M059J (cell line): Measurements from ENCODE around the gene ELL. TPM values are rescaled to one million over a fixed set of nuclear protein-coding genes. Genes with fewer than 3 reads are reported as not detected.
"Not testable (repeated sequence)": the region's sequence is repeated elsewhere in the genome, so short reads cannot be mapped to it uniquely, and the experiment has no call there.

Source experiments
- DNase-seq: peaks from one replicate; pipeline ENCODE4 v3.0.0-alpha.2; 2012; ENCODE audit warnings: low read depth
- total RNA-seq: library from RNA; depleted of rRNA; stranded (reverse); fragments of >200 nt; shearing (Covaris generic); gene quantifications from 2 replicates; pipeline ENCODE4 v1.2.3, GENCODE V29; 2014

Gene ELL
- total RNA-seq, 1 experiment from 2014 or later, result 15.4 TPM

DNA sequence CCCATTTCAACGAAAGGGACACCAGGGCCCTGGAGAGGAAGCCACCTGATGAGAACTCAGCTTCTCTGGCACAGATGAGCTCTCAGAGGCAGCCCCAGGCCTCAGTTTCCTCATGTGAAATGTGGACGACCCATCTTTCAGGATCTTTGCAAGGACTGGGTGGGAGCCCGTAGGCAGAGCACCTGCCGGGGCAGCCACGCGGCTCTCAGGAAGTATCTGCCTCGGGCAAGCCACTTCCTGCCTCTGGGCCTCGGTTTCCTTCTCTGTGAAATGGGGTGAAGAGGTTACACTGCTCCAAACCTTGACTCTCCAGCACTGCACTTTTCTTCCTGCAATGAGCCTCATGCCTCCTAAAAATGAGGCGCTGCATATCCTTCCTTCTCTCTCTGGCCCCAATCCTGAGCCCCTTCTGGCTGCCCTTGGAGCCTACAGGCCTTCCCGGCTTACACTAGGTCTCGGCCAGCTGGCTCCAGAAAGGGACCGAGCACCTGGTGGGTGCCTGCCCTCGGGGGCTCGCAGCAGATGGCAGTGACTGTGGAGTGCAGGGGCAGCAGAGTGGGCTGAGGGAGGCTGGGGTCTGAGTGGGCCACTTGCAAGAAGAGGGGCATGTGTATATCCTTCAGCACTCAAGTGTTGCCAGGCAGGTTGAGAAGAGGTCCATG, 99.2 kb downstream of the ELL start:
- DNase-seq, result no peak

DNA sequence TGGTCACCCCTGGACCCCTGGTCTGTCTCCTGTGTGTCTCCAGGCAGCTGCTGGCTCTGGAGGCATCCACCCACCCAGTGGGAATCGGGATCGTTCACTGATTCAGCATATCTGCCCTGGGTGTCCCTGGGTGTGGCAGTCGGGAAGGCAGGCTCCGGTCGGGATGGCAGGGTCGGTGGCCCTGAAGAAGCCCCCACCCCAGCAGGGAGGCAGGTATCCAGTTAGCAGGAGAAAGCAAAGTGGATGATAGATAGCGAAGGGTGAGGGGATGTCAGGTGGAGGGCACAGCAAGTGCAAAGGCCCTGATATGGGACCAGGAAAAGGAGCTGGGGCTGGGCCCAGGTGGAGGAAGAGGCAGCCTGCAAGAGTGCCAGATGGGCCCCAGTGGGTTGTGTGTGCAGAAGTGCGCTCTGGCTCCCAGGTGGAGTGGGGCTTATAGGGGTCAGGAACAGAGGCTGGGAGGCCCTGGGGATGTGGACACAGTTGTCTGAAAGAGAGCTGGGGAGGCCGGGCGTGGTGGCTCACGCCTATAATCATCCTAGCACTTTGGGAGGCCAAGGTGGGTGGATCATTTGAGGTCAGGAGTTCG, 100.4 kb downstream of the ELL start:
- DNase-seq, result no peak

DNA sequence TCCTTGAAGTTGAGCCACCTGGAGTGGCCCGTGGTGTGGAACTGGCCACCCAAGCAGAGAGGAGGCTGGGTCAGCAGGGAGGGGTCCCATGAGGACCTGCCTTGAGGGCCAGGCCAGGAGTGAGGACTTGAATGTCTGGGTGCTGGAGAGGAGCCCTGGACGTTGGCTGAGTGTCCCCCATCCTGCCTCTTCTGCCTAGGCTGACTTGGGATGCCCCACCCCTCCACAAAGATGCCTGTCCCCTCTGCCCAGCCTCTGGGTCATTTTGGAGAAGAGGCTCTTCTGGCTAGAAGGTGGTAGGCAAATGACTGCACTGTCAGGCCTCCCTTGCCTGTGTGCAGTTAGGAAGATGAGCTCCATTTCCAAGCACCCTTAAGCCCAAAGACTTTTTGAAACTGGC, 100.9 kb downstream of the ELL start:
- DNase-seq, result no peak

DNA sequence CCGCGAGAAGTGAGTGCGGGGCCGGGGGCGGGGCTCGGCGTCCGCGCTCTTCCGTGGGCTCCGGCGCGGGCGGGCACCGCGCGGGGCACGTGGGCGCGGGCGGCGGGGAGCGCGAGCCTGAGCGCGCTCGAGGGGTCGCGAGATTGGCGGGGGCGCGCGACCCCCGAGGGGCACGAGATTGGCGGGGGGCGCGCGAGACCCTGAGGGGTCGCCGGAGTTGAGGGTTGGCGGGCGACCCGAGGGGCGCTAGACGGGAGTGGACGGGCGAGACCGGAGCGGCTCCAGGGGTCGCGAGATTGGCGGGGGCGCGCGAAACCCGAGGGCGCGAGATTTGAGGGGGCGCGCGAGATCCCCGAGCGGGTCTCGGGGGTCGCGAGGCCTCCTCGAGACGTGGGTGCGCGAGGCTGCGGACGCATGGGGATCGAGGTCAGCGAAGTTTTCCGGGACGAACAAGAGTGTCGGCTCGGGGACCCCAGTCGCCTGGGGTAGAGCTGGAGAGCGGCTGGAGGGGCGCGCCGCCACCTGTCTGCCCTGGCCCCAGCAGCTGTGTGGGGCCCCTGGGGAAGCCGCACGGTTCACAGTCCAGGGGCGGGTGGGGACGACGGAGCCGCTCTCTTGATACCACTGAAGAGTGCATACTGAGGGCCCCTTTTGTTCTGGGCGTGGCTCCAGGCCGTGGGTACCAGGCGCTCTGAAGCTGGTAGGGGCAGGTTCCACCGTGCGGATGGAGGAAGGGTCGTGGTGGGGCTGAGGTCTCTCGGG, 102.0 kb downstream of the ELL start:
- DNase-seq, result no peak

DNA sequence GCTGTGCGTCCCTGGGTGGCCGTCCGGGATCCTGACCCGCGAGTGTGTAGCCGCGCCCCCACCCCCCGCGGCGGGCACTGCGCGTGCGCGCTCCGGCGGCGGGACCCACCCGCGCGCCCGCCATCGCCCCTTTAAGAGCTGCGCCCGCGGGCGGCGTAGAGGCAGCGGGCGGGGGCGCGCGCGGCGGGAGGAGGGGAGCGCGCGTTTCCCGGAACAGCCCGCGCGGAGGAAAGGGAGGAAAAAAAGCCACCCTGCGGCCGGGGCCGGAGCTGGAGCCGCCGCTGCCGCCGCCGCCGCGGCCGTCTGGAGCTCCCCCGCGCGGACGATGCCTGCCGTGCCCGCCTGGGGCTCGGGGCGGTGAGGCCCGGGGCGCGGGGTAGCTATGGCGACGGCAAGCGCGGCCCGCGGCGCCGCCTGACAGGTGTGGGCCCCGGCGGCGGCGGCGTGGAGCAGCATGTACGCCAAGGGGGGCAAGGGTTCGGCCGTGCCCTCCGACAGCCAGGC, 102.6 kb downstream of the ELL start, which contains the start of gene SSBP4:
SSBP4 (plus strand) TSS at position 204 of the 504 bp plus-strand sequence; CDS start at position 455, 251 bp downstream.
- DNase-seq, result peak; percentile 69

DNA sequence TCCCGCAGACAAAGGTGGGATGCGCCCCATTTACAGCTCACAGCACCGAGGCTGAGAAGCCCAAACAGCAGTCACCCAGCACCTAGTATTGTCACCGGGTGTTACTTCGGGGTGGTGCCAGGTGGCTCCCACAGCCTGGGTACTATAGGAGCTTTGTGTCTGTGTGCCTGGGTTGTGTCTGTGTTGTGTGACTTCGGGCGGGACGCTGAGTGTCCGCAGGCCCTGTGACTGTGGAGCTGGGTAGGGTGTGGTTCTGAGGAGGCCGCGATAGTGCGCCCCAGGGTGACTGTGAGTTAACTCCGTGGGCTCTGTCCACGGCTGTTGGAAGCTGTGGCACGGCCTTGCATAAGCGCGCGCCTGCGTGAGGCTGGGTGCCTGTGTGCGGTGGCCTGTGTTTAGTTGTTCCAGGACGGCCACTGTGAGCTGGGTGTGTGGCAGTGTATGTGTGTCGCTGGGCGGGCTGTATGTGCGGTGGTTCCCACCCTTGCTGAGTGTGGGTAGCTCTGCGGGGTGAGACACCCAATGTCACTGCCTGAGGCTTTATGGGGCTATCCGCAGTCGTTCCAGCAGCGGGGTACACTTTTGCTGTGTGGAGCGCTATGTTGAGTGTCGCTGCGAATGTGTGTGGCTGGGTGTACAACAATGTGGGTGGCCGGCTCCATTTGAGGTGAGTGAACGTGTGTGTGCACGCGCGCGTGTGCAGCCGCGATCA, 103.2 kb downstream of the ELL start:
- DNase-seq, result no peak

DNA sequence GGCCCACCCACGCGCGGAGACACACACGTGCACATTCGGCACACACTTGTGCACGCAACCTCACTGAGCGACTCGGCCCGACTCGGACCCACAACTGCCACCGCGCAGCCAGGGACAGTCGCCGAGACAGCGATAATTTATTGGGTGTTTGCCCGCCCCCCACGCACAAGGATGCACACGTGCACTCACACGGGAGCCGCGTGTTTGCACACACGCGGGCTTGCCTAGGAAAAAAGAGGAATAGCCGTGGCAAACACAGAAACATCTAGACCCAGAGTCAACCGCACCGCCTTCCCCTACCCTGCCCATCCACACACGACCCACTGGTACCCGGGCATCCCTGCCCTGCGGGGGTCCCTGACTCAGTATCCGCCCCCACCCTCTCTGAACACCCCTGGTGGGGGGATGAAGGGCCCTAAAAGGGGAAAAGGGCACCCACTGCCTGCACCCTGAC, 103.8 kb downstream of the ELL start:
- DNase-seq, result no peak

DNA sequence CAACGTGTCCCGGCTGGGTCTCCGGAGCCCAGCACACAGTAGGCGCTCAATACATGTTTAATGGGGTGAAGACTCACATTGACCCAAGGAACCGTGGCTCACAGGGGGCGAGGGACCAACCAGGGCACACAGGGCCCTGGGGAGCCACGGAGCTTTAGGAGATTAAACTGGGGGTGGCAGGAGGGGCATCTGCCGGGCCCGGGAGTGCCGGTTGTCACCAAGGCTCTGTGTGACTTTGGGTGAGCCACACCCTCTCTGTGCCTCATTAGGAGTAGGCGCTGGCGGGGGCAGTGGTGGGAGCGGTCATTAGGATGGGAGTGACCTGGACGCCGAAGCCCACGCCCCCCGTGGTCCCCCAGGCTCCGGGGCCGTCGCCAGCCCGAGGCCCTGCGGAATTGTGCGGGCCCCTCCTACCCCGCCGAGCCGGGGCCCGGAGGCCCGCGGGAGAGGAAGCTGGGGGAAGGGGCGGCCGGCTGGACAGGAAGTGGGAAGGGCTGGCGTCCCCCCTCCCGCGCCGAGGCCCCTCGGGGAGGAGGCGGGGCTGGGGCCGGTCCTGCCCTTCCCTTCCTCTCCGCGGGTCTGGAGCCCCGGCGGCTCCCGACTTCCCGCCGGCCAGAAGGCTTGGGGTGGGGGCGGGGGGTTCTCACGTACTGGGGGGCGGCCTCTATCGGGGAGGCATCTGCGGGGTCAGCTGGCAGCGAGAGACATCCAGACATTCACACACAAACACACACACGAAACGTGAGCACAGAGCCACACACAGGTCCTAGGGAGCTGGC, 104.4 kb downstream of the ELL start:
- DNase-seq, result peak; percentile 87

DNA sequence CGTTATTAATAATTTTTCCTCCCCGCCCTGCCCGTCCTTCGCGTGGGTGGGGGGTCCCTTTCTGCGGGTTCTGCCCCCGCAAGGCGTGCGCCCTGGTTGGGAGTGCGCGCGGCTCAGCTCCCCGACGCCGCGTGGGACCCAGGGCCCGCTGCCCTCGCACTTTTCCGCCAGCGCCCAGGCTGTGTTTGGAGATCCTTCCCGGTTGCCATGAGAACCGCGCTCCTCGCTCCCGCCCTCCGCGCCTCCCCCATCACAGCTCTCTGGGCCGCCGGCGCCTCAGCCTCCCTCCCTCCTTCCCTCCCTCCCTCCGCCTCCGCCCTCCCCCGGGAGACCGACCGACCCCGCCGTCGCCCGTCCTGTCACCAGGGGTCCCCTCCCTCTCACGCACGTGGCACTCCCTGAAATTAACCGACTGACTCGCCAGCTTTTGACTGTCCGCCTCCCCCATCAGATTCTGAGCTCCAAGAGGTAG, 105.1 kb downstream of the ELL start:
- DNase-seq, result peak; percentile 93

DNA sequence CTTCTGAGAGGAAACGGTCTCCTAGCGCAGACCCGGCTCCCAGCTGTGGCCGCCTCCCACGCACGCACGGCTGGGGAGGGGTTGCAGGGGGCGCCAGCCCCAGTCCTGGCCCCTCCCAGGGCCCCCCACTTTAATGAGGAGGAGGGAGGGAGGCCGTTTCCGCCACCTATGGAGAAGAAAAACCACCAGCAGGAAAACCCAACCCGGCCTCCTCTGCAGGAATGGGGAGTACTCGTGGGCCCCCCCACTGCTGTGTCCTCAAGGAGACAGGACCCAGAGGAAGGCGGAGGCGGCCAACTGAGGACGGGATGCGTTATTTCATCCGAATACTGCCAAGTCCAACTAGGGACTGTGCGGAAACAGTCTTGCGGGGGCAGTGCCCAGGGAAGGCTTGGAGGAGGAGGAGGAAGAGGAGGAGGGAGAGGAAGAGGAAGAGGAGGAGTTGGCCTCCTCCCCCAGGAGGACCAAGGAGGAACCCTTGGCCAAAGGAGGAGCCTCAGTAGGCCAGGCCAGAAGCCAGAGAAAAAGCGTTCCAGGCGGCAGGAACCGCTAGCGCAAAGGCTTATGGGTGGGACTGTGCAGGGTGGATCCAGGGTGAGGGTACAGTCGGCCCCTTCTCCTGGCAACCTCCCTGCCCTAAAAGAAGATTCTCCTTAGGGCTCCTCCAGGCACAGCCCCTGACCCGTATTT, 106.5 kb downstream of the ELL start:
- no peak for DNase-seq

DNA sequence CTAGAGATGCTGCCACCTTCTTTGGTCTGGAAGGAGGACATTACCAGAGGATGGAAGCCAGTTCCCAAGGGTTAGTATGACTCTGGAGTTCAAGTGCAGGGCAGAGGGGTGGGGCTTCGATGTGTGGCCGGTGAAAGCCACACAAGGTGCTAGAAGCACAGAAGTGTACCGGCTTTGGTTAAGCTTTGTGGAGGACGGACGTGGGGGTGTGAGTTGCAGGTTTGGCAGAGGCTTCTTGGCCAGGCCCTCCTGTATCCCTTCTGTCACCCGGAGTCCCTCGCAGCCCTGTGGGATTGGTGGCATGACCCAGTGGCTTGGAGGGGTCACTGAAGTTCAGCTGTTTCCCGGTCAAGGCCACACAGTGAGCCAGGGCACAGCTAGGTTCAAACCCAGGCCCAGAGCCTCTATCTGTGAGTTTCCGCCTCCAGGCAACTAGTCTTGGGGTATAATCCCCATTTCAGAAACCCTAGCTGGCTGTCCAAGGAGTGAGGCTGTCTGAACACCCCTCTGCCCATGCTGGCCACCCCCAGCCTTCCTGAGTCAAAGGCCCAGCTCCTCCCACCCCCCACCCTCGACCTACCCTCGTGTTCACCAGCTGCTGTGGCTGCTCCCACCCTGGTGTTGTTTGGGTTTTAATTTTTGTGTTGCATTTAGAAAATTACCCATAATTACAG, 107.2 kb downstream of the ELL start:
- DNase-seq, result peak; percentile 76

DNA sequence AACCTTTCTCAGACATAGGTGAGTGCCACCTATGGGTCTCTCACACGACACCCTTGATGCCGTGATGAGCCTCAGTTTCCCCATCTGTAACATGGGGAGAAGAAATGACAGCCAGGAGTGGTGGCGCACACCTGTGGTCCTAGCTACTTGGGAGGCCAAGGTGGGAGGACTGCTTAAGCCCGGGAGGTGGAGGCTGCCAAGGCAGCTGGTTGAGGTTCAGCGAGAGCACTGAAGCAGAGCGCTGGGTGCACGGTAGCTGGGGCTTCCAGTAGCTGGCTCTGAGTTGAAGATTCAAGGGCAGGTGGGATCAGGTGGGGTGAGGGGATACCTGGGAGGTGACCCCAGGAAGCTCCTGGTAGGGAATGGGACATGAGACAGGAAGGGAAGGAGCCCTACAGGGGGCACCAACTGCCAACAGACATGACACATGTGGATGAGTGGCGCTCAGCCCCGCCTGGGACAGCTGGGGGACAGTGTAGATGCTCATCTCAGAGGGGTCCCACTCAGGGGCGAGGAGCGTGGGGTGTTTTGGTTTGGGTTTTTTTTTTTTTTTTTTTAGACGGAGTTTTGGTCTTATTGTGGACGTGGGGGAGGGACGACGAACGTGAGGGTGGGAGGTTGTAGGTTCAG, 109.1 kb downstream of the ELL start:
- no peak for DNase-seq

DNA sequence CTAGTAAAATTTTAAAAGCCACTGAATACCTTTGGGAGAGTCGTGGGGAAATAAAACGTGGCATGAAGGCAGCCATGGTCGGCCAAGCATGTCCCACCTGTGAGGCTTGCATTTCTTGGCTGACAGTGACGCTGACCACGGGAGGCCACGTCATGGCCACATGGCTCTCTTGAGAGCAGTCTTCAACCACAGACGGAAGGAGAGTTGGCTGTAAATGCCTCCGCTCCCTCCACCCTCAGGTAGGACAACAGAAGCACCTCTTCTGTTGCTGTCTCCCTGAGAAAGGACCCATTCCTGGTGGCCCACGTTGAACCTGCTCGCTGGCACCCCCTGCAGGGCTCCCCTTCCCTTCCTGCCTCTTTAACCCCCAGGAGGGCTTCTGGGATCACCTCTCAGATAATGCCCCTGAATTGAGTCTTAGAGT, 113.8 kb downstream of the ELL start:
- no peak for DNase-seq

DNA sequence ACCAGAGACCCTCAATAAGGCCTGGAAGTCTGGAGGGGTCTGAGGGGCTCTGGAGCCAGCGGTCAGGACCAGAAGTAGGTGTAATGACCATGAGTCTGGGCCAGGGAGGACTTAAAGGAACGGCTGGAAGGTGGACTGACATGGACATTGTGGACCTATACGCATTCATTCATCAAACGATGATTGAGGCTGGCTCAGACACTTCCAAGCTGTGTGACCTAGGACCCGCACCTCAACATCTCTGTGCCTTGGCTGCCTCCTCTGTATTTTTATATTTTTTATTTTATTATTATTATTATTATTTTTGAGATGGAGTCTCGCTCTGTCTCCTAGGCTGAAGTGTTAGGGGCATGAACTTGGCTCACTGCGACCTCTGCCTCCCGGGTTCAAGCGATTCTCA, 115.1 kb downstream of the ELL start:
- no peak for DNase-seq

DNA sequence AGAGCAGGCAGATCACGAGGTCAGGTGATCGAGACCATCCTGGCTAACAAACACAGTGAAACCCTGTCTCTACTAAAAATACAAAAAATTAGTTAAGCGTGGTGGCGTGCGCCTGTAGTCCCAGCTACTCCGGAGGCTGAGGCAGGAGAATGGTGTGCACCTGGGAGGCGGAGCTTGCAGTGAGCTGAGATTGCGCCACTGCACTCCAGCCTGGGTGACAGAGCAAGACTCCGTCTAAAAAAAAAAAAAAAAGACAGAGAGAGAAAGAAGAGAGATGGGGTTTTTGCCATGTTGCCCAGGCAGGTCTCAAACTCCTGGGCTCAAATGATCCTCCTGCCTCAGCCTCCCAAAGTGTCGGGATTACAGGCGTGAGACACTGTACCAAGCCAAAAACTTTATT, 116.1 kb downstream of the ELL start:
- not testable (repeated sequence) for DNase-seq

DNA sequence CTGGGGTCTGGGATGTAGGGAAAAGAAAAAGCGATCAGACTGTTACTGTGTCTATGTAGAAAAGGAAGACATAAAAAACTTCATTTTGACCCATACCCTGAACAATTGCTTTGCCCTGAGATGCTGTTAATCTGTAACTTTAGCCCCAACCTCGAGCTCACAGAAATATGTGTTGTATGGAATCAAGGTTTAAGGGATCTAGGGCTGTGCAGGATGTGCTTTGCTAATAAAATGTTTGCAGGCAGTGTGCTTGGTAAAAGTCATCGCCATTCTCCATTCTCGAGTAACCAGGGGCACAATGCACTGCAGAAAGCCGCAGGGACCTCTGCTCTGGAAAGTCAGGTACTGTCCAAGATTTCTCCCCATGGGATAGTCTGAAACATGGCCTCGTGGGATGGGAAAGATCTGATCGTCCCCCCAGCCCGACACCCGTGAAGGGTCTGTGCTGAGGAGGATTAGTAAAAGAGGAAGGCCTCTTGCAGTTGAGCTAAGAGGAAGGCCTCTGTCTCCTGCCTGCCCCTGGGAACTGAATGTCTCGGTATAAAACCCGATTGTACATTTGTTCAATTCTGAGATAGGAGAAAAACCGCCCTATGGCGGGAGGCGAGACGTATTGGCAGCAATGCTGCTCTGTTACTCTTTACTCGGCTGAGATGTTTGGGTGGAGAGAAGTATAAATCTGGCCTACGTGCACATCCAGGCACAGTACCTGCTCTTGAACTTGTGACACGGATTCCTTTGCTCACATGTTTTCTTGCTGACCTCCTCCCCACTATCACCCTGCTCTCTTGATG, 119.2 kb downstream of the ELL start:
- DNase-seq, result not testable (repeated sequence)

DNA sequence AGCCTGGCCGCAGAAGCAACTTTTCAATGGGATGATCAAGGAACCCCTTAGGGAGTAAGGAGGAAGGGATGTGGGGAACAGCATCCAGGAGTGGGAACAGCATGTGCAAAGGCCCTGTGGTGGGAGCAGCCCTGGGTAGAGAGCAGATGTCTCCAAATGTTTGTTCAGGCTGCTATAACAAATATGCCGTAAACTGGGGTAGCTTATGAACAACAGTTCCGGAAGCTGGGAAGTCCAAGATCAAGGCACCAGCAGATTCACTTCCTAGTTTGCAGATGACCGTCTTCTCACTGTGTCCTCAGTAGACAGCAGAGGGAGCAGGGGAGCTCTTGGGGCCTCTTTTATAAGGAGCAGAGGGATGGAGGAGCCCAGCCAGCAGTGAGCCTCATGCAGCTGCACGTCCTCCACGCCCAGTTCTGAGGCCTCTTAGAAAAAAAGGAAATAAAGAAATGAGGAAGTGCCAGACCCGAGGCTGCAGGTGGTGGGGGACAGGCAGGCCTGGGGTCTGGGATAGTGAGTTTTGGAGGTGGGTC, 120.2 kb downstream of the ELL start:
- peak; percentile 65 for DNase-seq

DNA sequence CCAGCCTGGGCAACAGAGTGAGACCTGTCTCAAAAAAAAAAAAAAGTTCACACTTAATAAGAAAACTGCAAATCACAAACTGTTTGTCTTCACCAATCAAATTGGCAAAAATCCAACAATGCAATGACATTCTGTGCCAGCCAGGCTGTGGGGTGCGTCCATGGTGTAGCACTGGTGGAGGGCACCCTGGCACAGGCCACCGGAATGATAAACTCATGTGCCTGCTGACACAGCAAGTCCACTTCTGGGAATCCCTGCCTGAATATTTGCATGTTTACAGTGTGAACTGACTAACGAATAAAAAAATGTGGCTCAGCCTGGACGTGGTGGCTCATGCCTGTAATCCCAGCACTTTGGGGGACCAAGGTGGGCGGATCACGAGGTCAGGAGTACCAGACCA, 122.9 kb downstream of the ELL start:
- DNase-seq, result peak; percentile 86
